Testis (tissue), 3 donors: Measurements from ENCODE around the gene DCST2. TPM values are rescaled to one million over a fixed set of nuclear protein-coding genes. Genes with fewer than 3 reads are reported as not detected.
A peak's percentile ranks its signal among the peaks of the same experiment; 100 is the strongest.

Experiments
- DNase-seq: peaks from one replicate; pipeline ENCODE4 v3.0.0-alpha.2; 2019
- H3K27ac ChIP-seq, 2 donors: fragments of 200-600 bp; sonication (generic); one replicate each; pipeline ENCODE4 v1.5.1; 2019
- H3K27me3 ChIP-seq: fragments of 200-600 bp; sonication (generic); one replicate; pipeline ENCODE4 v1.5.1; 2019
- H3K36me3 ChIP-seq: fragments of 200-600 bp; sonication (generic); one replicate; pipeline ENCODE4 v1.5.1; 2017; ENCODE audit warnings: low read depth; ENCODE audit errors: missing control alignments
- H3K4me1 ChIP-seq: fragments of 200-600 bp; sonication (generic); one replicate; pipeline ENCODE4 v1.5.1; 2019
- H3K4me3 ChIP-seq, 2 donors: fragments of 200-600 bp; sonication (generic); one replicate each; pipeline ENCODE4 v1.5.1; 2017 to 2019
- H3K9me3 ChIP-seq: fragments of 200-600 bp; sonication (generic); one replicate; pipeline ENCODE4 v1.5.1; 2017
- CTCF ChIP-seq, 3 experiments: fragments of 450-650 bp in 2 of 3; fragments of 200-600 bp in 1 of 3; sonication (generic) in 1 of 3; IDR thresholded peaks; one replicate each; pipeline ENCODE4 v1.5.1; 2016 to 2019; ENCODE audit warnings: antibody characterized with exemption in 3 of 3, mild to moderate bottlenecking in 2 of 3, moderate library complexity in 1 of 3
- POLR2A ChIP-seq: fragments of 450-650 bp; IDR thresholded peaks from one replicate; pipeline ENCODE4 v1.6.1; 2017; ENCODE audit warnings: antibody characterized with exemption, mild to moderate bottlenecking, moderate library complexity
- WGBS, 2 donors: methylation state at CpG; one replicate each; pipeline ENCODE4 v1.1.5; 2018; 5-methylcytosine and 5-hydroxymethylcytosine counted together
- intact Hi-C: fragments of 100-400 bp; cut with DNase I; formaldehyde crosslinking; loops from one replicate; pipeline ENCODE4 v1.15.1; 2023; ENCODE audit warnings: low total_unique reads
- polyA plus RNA-seq: library from polyadenylated mRNA; stranded (reverse); fragments of 350-450 nt; fragmentation: Illumina TruSeq; extraction: RNeasy Lipid Tissue Mini Kit (QIAGEN cat#74804); gene quantifications from one replicate; pipeline ENCODE4 v1.2.3, GENCODE V29; 2014; ENCODE audit warnings: low read depth, low replicate concordance; ENCODE audit not compliant: insufficient read depth
- total RNA-seq, 2 donors: library from RNA; depleted of rRNA; stranded (reverse); fragments of >200 nt; gene quantifications; one replicate each; pipeline ENCODE4 v1.2.3, GENCODE V29; 2016

DCST2 gene
- total and polyA plus RNA-seq, 3 donors from 2014 or later = 9.9 to 20.4 (median 14.4) TPM

GRCh38 chr1:155080312-155081228 is 47.0 kb upstream of the DCST2 start:
- Histone ChIP-seq H3K27ac (no peak overlapping the region), H3K36me3 (no peaks in the 10 kb centered on the region), H3K9me3 (no peaks in the 10 kb centered on the region), H3K27me3 (no peaks in the 10 kb centered on the region), H3K4me3 (peak overlapping the region; percentile 18 to 21), H3K4me1 (peaks cover 43% of the 10 kb centered on the region)
- no peak for TF ChIP-seq CTCF (IDR thresholded peaks at IDR 0.05)
- no peak for TF ChIP-seq POLR2A
- no peak for DNase-seq
- intact Hi-C loops = no loop called here
- 1 to 3% methylated on average over 14 to 40 of the region's 71 CpGs for WGBS, 2 donors

- DNase-seq = no peak
- H3K27me3 ChIP-seq = no peaks in the 10 kb centered on the region
- H3K4me3 ChIP-seq = peak overlapping the region in 1 of 2 donors; percentile 49
- H3K4me1 ChIP-seq = peaks cover 41% of the 10 kb centered on the region
- no peaks in the 10 kb centered on the region for H3K9me3 ChIP-seq
- intact Hi-C loops = no loop called here
- no peaks in the 10 kb centered on the region for H3K36me3 ChIP-seq
- 0 to 1% methylated on average over 30 to 67 of the region's 67 CpGs for WGBS, 2 donors
- no peak overlapping the region for H3K27ac ChIP-seq
- no peak for TF ChIP-seq CTCF (IDR thresholded peaks at IDR 0.05)
- TF ChIP-seq POLR2A = no peak
Observed at GRCh38 chr1:155079487-155080311, 46.1 kb upstream of the DCST2 start.

GRCh38 chr1:155079210-155079486 is 45.6 kb upstream of the DCST2 start:
- WGBS, 2 donors = 0 to 2% methylated on average over 3 to 10 of the region's 10 CpGs
- DNase-seq = no peak
- no peaks in the 10 kb centered on the region for H3K27me3 ChIP-seq
- H3K4me3 ChIP-seq = peak overlapping the region; percentile 48 to 49
- no peak for TF ChIP-seq CTCF (IDR thresholded peaks at IDR 0.05)
- TF ChIP-seq POLR2A = no peak
- no peaks in the 10 kb centered on the region for H3K9me3 ChIP-seq
- H3K4me1 ChIP-seq = peaks cover 41% of the 10 kb centered on the region
- no peak overlapping the region for H3K27ac ChIP-seq
- H3K36me3 ChIP-seq = no peaks in the 10 kb centered on the region
- intact Hi-C loops = no loop called here

GRCh38 chr1:155078469-155079209 is 45.1 kb upstream of the DCST2 start, which contains the start of gene EFNA3:
Gene EFNA3 (plus strand): TSS chr1:155078837. CDS start chr1:155078942, 105 bp downstream.
- WGBS, 2 donors = 0 to 1% methylated on average over 6 to 57 of the region's 59 CpGs
- H3K27ac ChIP-seq = no peak within 1 kb of the TSS
- peaks cover 41% of the 10 kb centered on the region for H3K4me1 ChIP-seq

More at GRCh38 chr1:155078469-155079209, 45.1 kb upstream of the DCST2 start, which contains the start of gene EFNA3:
- TF ChIP-seq CTCF (IDR thresholded peaks at IDR 0.05) (no peak), POLR2A (no peak)
- Histone ChIP-seq H3K36me3 (no peaks in the 10 kb centered on the region), H3K4me3 (peak within 1 kb of the TSS; percentile 48 to 49), H3K9me3 (no peaks in the 10 kb centered on the region), H3K27me3 (no peaks in the 10 kb centered on the region)
- intact Hi-C loops = no loop called here
- DNase-seq = peak; percentile 81
